Hepatocyte (in vitro differentiated cells): ENCODE results near the gene SHISAL1.

Source experiments
- CTCF ChIP-seq: fragments of 200-600 bp; sonication (generic); IDR thresholded peaks from 2 replicates; pipeline ENCODE4 v1.5.1; 2016; ENCODE audit warnings: antibody characterized with exemption, mild to moderate bottlenecking; ENCODE audit not compliant: poor library complexity
- EZH2phosphoT487 ChIP-seq: fragments of 200-600 bp; sonication (generic); IDR thresholded peaks from one replicate; pipeline ENCODE4 v1.6.1; 2018; ENCODE audit warnings: antibody characterized with exemption, mild to moderate bottlenecking, low read depth, moderate library complexity; ENCODE audit not compliant: unreplicated experiment, severe bottlenecking

GRCh38 chr22:44209343-44209742, 103.4 kb downstream of the SHISAL1 start:
- no peak for TF ChIP-seq CTCF
- TF ChIP-seq EZH2phosphoT487, result no peak
